OCI-LY3 (cell line): ENCODE results near the gene MRPS22.

Experiments used
- EZH2phosphoT487 ChIP-seq: fragments of 200-600 bp; shearing (Covaris generic); IDR thresholded peaks from 2 replicates; pipeline ENCODE4 v1.6.1; 2018; ENCODE audit warnings: antibody characterized with exemption, mixed run types, low read depth
- TF ChIP-seq, protein P1 (sequence below): fragments of 200-600, 300-600 bp; sonication (generic); IDR thresholded peaks from 2 replicates; pipeline ENCODE4 v1.5.1; 2014; ENCODE audit warnings: antibody characterized with exemption, low read length, low read depth

DNA sequence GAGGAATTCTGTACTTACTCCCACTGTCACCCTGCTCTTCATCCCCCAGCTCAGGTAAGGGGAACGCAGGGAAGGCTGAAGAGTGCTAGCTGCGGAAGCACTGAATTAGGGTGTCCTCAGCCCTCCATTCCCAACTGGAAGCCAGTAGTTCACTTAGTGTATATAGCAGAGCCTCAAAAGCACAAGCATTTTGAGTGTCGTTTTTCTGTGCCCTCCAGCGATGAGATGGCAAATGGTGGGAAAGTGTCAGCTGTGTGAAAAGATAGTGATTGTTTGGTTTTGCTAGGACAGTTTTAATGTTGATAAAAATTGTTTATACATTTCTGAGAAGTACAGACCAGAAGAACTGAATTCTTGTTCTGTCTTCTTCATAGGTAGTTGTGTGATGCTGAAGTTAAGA is 10.8 kb downstream of the MRPS22 start:
- TF ChIP-seq, protein P1, sequence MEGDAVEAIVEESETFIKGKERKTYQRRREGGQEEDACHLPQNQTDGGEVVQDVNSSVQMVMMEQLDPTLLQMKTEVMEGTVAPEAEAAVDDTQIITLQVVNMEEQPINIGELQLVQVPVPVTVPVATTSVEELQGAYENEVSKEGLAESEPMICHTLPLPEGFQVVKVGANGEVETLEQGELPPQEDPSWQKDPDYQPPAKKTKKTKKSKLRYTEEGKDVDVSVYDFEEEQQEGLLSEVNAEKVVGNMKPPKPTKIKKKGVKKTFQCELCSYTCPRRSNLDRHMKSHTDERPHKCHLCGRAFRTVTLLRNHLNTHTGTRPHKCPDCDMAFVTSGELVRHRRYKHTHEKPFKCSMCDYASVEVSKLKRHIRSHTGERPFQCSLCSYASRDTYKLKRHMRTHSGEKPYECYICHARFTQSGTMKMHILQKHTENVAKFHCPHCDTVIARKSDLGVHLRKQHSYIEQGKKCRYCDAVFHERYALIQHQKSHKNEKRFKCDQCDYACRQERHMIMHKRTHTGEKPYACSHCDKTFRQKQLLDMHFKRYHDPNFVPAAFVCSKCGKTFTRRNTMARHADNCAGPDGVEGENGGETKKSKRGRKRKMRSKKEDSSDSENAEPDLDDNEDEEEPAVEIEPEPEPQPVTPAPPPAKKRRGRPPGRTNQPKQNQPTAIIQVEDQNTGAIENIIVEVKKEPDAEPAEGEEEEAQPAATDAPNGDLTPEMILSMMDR = no peak
- no peak for TF ChIP-seq EZH2phosphoT487
